Endometrial microvascular endothelial cells (primary cell): ENCODE data around the gene LVRN. TPM values are rescaled to one million over a fixed set of nuclear protein-coding genes. Genes with fewer than 3 reads are reported as not detected.

ENCODE experiments used
- in situ Hi-C: cut with HindIII; loops from 2 replicates; pipeline ENCODE4 v1.10.0; 2017; ENCODE audit warnings: low sequenced_read_pairs, low pct_unique_long_range_greater_than_20kb; ENCODE audit errors: inconsistent ontology term
- total RNA-seq: library from RNA; depleted of rRNA; stranded (reverse); fragments of >200 nt; gene quantifications from one replicate; pipeline ENCODE4 v1.2.3, GENCODE V29; 2015; ENCODE audit errors: inconsistent ontology term

Gene LVRN
- total RNA-seq, 1 donor from 2014 or later, result not detected

DNA sequence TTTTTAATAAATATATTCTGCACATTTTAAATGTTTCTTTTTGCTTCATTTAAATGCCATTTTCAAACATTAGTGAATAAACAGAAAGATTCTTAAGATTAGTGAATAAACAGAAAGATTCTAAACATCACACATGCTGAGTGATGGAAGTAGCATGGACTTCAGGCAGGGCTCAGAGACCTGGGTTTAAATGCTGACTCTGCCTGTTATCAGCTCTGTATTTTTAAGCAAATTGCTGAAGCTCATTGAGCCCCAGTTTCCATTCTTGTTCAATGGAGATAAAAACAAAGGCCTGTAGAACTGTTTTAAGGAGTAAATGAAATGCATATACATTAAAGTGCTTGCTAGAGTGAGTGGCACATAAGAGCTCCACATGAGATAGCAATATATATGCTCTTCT, 8.1 kb upstream of the LVRN start:
- in situ Hi-C loops, result no loop called here

DNA sequence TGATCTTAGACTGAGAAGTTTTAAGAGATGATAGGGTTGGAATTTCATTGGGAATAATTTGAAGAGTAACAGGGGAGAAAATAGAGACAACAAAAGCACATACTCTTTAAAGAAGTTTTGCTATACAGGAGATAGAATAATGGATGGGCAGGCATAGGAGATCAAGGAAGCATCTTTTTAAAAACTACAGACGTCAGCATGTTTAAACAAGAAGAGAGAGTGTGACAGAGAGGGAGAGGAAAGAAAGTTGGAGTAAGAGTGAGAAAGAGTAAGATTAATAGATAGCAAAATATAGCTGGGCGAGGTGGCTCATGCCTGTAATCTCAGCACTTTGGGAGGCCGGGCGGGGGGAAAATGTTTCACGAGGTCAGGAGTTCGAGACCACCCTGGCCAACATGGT, 5.3 kb upstream of the LVRN start:
- in situ Hi-C loops, result no loop called here

DNA sequence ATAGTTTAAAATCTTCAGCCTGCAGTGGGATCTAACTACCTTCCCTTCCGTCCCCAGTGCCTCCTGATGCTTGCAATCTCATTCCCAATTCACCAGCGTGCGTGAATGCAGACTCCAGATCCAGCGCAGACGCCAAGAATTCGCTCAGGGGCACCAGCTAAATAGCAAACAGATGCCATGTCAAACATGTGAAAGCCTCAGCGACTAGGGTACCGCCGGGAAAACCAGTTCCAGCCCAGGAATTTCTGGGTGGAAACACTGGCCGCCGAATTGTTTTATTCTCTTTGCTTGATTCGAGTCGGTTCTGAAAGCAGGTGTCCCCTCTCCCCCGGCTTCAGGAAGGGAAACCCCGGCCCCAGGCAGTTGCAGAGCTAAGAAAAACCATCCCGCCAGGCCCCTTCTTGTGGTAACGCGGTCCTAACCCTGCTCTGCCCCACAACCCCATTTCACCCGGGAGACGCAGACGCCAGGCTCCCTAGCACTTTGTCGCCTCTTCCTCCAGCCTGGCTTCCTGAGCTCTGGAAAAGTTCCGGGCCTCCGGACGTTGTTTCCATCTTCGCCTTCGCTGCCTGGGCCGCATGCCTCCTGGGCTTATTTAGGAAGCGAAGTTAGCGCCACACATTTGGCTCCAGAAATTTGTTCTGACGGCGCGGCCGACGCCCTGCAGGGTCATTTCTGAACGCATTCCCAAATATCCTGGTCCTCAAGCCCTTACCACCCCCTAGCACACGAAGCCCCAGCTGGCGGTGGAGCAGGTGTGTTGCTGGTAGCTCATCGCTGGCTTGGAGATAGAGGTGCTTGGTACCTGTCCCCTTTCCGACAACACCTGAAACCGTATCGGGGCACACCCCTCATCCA, 665 bp upstream of the LVRN start:
- in situ Hi-C loops, result no loop called here

DNA sequence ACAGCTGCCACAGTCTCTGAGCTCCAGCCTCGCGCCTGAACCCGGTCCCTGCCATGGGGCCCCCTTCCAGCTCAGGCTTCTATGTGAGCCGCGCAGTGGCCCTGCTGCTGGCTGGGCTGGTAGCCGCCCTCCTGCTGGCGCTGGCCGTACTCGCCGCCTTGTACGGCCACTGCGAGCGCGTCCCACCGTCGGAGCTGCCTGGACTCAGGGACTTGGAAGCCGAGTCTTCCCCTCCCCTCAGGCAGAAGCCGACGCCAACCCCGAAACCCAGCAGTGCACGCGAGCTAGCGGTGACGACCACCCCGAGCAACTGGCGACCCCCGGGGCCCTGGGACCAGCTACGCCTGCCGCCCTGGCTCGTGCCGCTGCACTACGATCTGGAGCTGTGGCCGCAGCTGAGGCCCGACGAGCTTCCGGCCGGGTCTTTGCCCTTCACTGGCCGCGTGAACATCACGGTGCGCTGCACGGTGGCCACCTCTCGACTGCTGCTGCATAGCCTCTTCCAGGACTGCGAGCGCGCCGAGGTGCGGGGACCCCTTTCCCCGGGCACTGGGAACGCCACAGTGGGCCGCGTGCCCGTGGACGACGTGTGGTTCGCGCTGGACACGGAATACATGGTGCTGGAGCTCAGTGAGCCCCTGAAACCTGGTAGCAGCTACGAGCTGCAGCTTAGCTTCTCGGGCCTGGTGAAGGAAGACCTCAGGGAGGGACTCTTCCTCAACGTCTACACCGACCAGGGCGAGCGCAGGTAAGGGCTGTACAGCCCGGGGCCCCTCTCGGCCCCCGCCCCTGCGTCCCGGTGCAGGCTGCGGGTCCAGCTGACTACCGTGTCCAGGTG, 509 bp downstream of the LVRN start:
- in situ Hi-C loops, result no loop called here

DNA sequence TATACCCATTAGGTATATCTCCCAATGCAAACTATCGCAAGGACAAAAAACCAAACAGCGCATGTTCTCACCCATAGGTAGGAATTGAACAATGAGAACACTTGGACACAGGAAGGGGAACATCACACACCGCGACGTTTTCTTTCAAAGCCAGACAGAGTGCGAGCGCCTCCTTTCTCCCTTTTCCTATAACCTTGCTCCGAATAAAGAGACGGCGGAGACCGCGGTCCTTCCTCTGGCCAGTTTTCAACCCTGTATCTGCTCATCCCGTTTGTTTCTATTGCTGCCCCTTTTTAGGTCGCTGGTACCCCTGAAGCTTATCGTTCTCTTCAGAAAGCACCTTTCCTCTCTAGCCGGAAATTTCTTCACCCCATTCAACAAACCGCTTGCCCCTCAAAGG, 1.3 kb downstream of the LVRN start:
- in situ Hi-C loops, result no loop called here

DNA sequence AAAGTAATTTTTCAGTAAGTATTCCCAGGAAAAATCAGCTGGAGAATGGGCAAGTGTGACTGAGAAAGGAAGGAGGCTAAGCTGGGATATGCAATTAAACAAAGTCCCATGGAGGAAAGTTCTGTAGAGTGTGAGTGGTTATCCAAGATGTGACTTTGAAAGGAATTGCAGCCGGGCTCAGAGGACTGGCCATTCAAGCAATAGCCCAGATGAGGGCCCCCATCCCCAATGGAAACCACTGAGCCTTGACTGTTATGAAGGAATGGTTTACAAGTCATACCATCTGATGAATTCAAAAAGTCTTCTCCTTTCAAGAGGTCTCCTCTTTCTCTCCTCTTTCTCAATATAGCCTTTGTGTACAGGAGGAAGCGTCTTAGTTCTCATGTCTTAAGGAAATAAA, 6.5 kb downstream of the LVRN start:
- in situ Hi-C loops, result no loop called here

DNA sequence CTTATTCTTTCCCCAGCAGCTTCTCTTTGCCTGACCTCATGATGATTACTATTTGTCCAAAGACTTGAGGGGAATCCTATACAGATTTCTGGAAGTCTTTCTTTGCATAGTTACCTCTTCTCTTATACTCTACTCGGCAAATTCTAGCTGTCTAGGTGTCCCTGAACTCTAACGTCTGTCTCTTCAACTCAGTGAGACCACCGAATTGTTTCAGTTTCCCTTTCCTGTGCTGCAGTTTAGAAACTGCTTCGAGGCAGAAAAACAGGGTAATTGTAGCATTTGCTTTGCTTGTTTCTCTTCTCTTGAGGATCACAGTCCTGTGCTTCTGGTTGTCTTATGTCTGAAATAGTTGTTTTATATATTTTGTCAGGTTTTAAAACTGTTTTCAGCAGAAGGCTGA, 14.8 kb downstream of the LVRN start:
- in situ Hi-C loops, result no loop called here

DNA sequence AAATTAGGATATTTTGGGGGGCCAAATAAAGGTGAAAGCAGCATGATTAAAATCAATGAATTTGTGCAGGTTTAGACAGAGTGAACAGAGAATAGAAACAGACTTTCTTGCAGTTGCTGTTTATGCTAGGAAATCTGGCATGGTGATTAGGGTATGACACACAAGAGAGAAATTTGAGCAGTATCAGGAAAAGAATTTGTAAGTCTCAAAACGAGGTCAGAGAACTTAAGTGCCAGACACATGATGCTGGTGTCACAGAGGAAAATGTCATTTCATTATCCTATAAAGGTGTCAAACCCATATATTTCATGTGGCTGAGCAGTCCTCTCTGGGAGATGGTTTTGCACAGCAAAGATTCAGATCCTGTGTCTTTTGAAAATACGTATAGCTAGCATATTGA, 15.7 kb downstream of the LVRN start:
- in situ Hi-C loops, result no loop called here

DNA sequence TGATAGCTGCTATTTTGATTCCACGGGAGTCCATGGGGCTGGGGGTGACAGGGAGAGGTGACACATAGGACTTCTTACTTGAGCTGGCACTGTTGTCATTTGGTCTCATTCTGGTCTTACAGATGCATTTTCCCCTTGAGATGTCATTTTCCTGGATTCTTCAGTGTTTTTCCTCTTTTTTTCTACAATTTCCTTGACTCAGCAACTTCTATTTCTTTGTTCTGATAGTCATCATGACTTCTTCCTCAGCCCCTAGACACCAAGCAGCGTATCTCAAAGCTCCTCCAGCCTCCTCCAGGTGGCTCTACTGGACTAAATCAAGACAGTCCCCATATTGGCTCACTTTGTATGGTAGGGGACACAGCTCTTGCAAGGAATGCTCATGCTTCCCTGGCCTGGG, 16.5 kb downstream of the LVRN start:
- in situ Hi-C loops, result no loop called here

DNA sequence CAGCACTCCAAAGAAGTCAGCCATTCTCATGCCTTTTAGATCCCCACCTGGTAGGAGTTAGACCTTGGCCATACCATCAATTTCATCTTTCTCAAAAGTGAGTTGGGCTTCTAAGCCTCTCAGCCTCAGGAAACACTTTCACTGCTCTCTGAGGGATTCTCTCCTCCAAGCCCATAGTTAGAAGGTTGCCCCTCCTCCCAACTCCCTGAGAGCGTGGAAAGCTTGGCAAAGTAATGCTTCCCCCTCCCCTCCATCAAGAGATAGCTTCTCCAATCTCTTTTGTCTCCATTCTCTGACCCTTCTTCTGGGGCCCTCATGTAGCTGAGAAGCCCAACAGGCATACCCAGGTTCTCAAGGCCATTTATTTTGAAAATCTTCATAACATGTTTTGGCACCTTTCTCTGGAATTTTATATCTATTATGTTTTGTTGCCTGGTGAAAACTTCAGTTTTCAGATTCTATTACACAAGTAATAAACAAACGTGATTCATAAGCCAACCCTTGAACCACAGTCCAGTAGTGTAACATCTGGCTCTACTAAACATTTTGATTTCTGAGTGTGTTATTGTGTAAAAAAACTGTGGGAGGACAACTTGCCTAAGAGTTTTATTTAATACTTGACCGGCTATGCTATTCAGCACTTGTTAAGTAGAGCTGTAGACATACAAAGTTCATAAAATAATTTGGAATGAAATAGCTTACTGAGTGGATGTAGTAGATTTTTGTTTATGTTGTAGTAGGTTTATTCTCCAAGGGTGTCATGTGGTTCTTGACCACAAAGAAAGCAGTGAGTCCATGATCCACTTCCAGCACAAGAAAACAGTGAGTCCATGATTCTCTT, 17.1 kb downstream of the LVRN start:
- in situ Hi-C loops, result no loop called here

DNA sequence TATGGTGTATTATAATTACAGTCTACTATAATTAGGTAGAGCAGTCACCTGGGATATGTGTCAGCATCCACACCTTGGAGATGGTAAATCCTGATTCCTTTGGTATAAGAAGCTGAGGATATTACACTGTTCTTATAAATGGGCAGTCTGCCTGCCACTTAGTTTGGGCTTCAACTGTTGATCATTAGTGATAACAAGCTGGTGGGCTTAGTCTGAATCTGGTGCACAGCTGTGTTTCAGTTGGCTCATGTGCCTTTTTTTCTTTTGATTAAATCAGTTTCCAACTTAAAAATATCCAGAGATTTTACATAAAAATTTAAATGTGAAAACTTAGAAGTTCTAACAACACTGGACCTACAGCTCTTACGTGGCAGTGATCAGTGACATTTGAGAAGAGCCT, 21.2 kb downstream of the LVRN start:
- in situ Hi-C loops, result no loop called here

DNA sequence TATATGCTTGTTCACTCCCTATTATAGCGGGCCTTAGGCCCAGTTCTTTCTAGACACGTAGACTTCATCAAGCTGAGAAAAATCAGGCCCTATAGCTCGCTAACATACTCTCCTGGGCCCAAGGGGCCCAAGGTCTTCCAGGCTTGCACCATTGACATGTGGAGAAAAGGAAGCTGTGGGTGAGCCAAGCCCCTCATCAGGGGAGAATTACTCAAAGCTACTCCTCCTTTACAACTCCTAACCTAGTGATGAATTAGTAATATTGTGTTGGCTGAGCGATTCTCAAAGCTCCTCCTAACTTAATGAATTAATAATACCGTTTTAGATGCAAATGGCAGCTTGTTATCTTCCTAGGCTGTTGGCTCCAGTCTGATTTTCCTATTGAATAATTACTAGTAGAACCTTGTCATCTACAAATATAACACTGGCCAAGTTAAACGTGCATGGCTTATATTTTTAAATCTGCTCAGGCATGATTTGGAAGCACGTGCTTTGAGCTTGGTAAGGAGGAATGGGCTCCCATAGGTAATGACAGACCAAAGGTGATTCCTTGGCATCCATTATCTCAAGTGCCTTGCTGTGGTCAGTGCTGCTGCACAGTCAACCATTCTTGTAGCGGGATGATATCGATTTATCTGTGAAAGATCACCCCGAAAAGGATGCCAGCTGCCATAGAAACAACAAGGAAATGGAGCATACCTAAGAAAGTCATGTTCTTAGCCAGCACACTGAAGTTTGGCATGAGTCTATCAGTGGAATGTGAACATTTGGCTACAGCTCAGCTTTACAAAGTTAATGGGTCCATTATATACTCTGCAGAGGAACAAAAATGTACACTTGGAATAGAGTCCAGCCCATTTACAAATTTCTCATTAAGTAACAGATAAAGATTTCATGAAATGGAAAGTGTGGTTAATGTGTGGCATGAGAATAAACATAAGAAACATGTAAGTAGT, 23.8 kb downstream of the LVRN start:
- in situ Hi-C loops, result no loop called here

DNA sequence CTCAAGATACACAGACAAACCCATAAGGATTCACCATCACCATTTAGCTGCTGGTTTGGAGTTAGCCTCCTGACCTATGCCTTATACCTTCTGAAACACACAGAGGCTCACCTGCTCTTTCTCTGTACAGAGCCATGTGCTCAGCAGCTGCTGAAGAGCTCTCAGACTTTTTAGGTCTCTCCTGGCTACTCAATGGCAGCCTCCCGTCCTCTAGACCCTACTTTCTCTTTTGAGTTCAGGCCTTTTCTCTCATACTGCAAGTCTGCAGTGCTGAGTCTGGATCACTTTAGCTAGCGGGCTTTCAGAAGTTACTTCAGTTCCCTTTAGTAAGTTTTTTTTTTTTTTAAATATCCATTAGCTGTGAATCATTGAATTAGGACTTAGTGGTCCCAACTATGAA, 25.7 kb downstream of the LVRN start:
- in situ Hi-C loops, result no loop called here

DNA sequence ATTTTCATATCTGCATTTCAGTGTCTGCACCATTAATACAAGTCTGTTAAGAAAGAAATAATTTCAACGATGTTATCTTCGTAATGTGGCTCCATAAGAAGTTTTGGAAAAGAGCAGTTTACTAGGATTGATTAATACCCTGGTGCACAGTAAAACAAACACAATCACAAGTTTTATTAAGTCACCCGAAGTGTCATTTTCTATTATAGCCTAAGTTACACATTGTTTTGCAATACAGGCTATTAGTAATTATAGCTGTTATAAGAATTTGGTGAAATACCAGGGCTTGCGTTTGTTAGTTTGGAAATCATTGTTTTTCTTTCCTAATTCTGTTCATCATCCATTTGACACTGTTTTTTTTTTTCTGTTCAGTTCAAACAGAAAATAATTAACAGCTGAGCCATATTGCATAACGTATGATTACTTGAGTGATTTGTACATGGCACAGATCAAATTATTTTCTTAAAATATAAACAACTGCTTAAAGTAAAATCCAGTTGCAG, 30.6 kb downstream of the LVRN start:
- in situ Hi-C loops, result no loop called here

DNA sequence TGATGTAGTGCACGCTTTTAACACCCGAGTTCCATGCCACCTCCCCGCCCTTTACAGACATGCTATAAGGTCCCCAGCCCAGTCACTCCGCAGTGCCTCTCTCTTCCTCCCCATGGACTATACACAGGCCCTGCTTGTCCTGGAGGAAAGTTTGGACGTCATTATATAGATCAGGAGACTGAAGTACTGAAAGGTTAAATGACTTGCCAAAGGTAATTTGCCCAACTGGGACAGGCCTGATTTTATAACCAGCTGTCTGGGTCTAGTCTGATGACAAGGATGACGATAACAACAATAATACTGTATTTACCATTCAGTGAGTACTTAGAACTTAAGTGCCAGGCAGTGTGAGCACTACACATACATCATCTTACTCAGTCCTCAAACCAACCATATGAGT, 33.1 kb downstream of the LVRN start:
- in situ Hi-C loops, result no loop called here

DNA sequence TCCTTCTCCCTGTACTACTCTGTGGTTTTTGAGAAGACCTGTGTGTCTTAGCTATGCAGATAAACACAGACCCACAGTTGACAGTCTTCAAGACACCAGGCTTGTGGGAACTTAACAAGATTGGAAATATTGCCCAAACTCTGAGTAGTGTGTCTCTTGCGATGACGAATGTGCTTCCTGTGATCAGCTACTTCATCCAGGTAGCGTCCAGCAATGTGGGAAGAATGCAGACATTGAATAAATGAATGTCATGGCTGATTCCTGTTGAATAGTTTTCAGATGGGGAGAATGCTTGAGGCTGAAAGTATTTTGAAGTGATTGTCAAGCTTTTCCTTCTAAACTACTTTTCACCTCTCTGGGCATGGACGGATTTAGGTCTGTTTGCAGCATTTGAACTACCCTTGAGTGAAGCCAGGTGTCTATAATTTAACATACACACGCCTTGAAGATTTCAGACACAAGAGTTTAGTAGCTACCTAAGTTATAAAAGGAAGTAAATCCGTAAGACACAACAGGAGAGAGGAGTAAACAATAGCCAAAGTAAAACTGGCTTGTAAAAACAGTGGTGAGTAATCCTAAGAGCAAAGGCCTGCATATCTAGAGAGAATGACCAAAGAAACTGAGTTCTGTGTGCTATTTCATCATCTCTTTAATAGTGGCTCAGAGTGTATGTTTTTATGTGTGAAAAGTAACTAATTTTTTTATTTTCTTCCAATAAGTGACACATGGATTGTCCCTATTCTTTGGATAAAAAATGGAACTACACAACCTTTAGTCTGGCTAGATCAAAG, 40.0 kb downstream of the LVRN start:
- in situ Hi-C loops, result no loop called here

DNA sequence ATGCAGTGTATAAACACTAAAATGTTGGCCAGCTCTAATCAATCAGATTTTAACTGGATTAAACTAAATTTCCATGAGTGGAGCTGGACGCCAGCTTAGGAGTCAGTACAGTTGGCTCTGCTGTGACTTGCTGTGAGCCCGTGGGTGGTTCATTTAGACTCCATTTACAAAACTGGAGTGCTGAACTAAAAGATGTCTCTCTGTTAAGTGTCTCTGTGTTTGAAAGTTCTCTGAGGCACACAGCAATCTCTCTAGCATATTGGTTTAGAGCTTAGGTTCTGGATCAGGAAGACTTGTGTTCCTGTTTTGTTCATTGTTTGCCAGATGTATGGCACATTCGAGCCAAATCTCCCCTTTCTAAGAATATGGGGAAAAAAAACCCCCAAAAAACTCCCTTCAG, 42.0 kb downstream of the LVRN start:
- in situ Hi-C loops, result no loop called here
